GM20000 (cell line): ENCODE measurements around the gene ARNT2.

Experiments
- DNase-seq: peaks from one replicate; pipeline ENCODE4 v3.0.0; 2012; ENCODE audit warnings: low spot score
- TF ChIP-seq, protein P1 (sequence below): IDR thresholded peaks from 2 replicates; pipeline ENCODE4 v1.5.1; 2012; ENCODE audit warnings: mild to moderate bottlenecking, control low read depth; ENCODE audit errors: extremely low read depth, missing control alignments

Gene ARNT2

DNA sequence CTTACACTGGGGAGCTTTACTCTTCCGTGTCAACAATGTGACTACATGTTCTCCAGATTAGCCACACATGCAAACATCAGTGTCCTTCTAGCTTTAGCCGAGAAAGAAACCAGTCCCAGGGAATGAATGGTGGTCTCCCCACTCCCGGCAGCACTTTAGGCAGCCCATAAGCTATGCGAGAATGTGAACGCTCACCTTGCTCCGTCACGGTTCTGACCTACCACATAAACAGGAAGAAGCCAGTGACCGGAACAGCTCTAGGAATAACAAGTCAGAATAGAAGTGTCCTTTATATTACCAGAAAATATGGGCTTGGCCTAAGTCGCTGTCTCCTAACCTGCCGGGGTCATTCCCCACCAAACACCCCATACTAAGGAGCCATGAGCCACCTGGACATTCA lies 192.9 kb downstream of the ARNT2 start:
- TF ChIP-seq, protein P1, sequence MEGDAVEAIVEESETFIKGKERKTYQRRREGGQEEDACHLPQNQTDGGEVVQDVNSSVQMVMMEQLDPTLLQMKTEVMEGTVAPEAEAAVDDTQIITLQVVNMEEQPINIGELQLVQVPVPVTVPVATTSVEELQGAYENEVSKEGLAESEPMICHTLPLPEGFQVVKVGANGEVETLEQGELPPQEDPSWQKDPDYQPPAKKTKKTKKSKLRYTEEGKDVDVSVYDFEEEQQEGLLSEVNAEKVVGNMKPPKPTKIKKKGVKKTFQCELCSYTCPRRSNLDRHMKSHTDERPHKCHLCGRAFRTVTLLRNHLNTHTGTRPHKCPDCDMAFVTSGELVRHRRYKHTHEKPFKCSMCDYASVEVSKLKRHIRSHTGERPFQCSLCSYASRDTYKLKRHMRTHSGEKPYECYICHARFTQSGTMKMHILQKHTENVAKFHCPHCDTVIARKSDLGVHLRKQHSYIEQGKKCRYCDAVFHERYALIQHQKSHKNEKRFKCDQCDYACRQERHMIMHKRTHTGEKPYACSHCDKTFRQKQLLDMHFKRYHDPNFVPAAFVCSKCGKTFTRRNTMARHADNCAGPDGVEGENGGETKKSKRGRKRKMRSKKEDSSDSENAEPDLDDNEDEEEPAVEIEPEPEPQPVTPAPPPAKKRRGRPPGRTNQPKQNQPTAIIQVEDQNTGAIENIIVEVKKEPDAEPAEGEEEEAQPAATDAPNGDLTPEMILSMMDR: no peak
- DNase-seq: no peak

DNA sequence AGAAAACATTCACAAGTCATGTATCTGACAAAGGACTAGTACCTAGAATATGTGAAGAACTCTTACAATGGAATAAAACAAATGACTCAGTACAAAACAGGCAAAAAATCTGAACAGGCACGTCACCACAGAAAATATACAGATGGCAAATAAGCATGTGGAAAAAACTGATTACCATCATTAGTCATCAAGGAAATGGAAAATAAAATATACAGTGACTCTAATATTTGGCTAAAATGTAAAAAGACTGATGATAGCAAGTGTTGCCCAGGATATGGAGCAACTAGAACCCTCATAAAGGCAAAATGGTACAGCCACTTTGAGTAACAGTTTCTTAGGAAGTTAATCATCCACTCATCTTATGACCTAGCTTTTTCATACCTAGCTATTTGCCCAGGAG lies 195.2 kb downstream of the ARNT2 start:
- TF ChIP-seq, protein P1: no peak
- DNase-seq: no peak

DNA sequence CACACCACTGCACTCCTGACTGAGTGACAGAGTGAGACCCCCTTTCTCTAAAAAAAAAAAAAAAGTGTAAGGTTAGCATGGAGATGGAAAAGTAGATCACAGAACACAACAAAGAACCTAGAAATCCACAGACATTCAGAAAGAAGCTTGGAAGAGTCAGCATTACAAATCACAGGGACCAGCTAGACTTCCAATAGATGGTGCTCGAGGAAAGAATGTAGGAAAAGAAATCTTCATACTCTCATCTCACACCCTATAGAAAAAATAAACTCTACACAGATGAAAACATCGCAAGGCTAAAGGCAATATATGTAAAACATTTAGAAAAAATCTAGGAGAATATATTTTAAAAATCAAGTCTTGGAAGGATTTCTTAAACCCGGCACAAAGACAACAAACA lies 196.4 kb downstream of the ARNT2 start:
- DNase-seq: no peak
- TF ChIP-seq, protein P1: no peak

DNA sequence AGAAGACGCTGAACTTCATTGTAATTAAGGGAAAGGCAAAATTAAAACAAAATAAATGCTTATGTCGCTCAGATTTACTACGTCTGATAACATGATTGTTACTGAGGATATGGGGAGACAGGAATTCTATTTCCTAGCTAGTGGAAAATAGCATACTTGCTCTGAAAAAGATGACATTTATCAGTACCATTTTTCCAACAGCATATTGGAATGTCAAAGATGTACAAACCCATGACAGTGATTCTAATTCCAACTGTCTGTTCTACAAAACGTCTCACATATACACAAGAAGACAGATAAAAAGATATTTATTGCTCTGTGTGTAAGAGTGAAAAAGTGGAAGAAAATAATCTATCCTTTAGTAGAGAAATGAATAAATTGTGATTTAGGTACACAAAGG lies 197.1 kb downstream of the ARNT2 start:
- TF ChIP-seq, protein P1: no peak
- DNase-seq: no peak

DNA sequence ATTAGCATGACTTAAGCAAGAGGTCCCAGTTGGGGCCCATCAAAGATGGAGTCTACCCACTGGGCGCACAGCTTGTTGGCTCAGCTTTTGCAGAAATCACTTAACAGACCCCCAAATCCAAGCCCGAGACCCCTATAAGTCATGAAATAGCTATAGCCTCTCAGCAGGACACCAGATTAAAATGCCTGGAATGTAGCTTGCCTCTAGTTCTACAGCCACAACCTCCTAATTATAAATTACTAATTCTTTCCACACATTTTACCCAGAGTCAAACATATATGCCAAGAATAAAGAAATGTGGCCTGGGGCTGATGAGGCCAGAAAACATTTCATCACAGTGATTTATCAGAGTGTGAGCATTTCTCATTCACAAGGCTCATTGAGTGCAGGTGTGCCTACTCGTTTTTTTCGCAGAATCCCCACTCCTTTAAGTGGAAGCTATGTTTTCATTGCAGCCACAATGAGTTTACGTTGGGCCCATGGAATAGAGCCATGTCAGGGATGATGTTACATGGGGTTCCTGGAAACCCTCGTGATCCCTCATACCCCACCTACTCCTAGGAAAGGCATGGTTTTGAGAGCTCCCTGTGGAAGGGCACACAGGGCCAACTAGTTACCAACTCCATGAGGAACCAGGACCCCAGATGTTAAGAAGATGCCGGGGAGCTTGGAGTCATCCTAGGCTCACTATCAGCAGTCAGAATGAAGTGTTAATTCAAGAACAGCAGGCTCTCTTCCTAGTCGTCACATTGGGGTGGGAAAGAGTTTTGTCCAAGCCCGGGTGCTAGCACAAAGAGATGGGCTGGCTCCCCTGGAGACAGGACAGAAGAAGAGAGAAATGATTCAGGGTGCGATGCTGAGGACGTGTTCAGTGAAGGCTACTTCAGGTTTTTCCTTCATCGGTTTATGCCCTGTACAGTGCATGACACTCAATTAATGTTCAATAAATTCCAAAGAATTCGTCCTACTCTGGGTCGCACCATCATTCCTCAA lies 200.7 kb downstream of the ARNT2 start:
- DNase-seq: no peak
- TF ChIP-seq, protein P1: no peak

DNA sequence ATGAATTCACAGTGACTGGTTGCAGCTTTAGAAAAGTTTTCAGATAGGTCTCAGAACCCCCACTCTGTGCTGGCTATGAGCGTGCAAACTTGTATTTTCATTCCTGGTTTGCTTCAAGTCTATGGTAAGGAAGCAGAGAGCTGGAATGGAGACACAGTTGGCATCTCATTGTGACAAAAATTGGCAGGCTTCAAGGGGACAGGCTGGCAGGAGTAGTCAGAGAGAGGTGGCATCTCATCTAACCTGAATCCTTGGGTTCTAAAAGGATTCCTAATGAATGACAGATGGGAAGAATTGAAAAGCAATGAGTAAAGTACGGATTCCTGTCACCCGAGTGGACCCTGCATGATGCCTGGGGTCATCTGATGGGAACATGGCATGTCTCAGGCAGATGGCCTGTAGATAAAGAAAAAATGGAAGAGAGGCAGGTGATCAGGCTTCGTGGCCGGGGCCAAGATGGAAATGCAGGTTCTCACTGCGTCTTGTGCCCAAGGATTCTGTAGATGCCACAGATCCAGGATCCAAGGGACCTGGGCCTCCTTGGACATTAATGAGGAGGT lies 201.5 kb downstream of the ARNT2 start:
- TF ChIP-seq, protein P1: no peak
- no peak for DNase-seq

DNA sequence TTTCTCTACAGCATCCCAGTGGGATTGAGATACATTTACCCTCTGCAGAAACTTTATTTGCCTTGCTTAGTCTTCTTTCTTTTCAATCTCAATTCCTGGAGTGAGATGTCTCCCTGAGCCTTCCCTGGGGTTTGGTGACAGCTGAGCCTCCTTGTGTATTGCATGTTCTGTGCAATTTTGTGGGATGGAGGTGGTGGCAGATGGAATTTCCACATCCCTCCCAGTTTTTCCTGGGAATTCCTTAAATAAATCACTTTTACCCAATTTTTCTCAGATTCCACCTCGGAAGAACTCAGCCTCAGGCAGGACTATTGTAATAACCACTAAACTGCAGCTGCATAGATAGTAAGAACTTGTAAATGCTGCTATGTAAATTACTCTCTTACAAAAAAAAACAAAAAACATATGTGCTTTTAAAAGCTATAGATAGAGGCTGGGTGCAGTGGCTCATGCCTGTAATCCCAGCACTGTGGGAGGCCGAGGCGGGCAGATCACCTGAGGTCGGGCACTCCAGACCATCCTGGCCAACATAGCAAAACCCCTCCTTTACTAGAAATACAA lies 202.4 kb downstream of the ARNT2 start:
- TF ChIP-seq, protein P1: no peak
- DNase-seq: no peak
